HEK293 (cell line): ENCODE results near the gene EIF4E3.

Experiments used
- CTCF ChIA-PET: fragments of 350-600 bp; formaldehyde crosslinking; extraction: SDS; loops from one replicate; lab custom pipeline; 2021; ENCODE audit warnings: antibody characterized with exemption; lab: Yijun Ruan, JAX
- POLR2A ChIA-PET: fragments of 300-600 bp; formaldehyde crosslinking; extraction: SDS; loops from one replicate; lab custom pipeline; 2020; ENCODE audit warnings: antibody characterized with exemption, inconsistent platforms; lab: Yijun Ruan, JAX
- H3K27ac ChIP-seq: fragments of 200-500 bp; sonication (Bioruptor generic); 2 replicates; pipeline ENCODE4 v1.5.1; 2014; ENCODE audit warnings: low read depth, low read length, control low read depth, inconsistent platforms; ENCODE audit errors: extremely low read depth
- H3K36me3 ChIP-seq, 2 experiments: fragments of 200-500 bp in 1 of 2; sonication (Bioruptor generic) in 1 of 2; 1 replicate in 1 of 2; 2 replicates in 1 of 2; pipeline ENCODE4 v1.5.1; 2014 to 2017; ENCODE audit warnings: inconsistent platforms in 2 of 2, low read length in 2 of 2; ENCODE audit not compliant: control insufficient read depth in 2 of 2, insufficient read depth in 1 of 2
- H3K4me1 ChIP-seq: fragments of 200-500 bp; sonication (Bioruptor generic); 2 replicates; pipeline ENCODE4 v1.5.1; 2014; ENCODE audit warnings: mild to moderate bottlenecking, low read length, inconsistent platforms; ENCODE audit not compliant: control insufficient read depth, insufficient read depth
- H3K4me3 ChIP-seq: 2 replicates; pipeline ENCODE4 v1.5.1; 2011; ENCODE audit warnings: low read depth, mild to moderate bottlenecking, control low read depth, low read length, moderate library complexity
- H3K9me3 ChIP-seq: fragments of 200-500 bp; sonication (Bioruptor generic); 2 replicates; pipeline ENCODE4 v1.5.1; 2014; ENCODE audit warnings: low read depth, low read length, inconsistent platforms; ENCODE audit not compliant: control insufficient read depth, insufficient read depth
- KLF7 ChIP-seq: fragments of 450-650 bp; formaldehyde crosslinking; IDR thresholded peaks from 2 replicates; pipeline ENCODE4 v1.5.1; 2016; ENCODE audit warnings: missing biosample characterization, missing genetic modification characterization, borderline replicate concordance
- MYNN ChIP-seq: fragments of 450-650 bp; formaldehyde crosslinking; IDR thresholded peaks from 2 replicates; pipeline ENCODE4 v1.5.1; 2016; ENCODE audit warnings: missing biosample characterization, missing genetic modification characterization, borderline replicate concordance
- PBX3 ChIP-seq: sonication (generic); formaldehyde crosslinking; IDR thresholded peaks from 2 replicates; pipeline ENCODE4 v1.8.1; 2022; ENCODE audit warnings: mild to moderate bottlenecking, moderate library complexity, missing genetic modification reagents
- PRDM10 ChIP-seq: fragments of 450-650 bp; formaldehyde crosslinking; IDR thresholded peaks from 2 replicates; pipeline ENCODE4 v1.5.1; 2016; ENCODE audit warnings: missing biosample characterization, missing genetic modification characterization
- SCRT1 ChIP-seq: fragments of 450-650 bp; formaldehyde crosslinking; IDR thresholded peaks from 2 replicates; pipeline ENCODE4 v1.5.1; 2016; ENCODE audit warnings: missing biosample characterization, missing genetic modification characterization, borderline replicate concordance
- SCRT2 ChIP-seq: fragments of 450-650 bp; formaldehyde crosslinking; IDR thresholded peaks from 2 replicates; pipeline ENCODE4 v1.5.1; 2016; ENCODE audit warnings: missing biosample characterization, missing genetic modification characterization
- SP2 ChIP-seq: fragments of 450-650 bp; formaldehyde crosslinking; IDR thresholded peaks from 2 replicates; pipeline ENCODE4 v1.5.1; 2016; ENCODE audit warnings: missing biosample characterization, missing genetic modification characterization
- SP3 ChIP-seq: fragments of 450-650 bp; formaldehyde crosslinking; IDR thresholded peaks from 2 replicates; pipeline ENCODE4 v1.5.1; 2016; ENCODE audit warnings: missing biosample characterization, missing genetic modification characterization
- SP7 ChIP-seq: fragments of 450-650 bp; formaldehyde crosslinking; IDR thresholded peaks from 2 replicates; pipeline ENCODE4 v1.5.1; 2016; ENCODE audit warnings: missing biosample characterization, missing genetic modification characterization
- ZBTB1 ChIP-seq: fragments of 450-650 bp; formaldehyde crosslinking; IDR thresholded peaks from 2 replicates; pipeline ENCODE4 v1.5.1; 2016; ENCODE audit warnings: missing biosample characterization, missing genetic modification characterization
- ZBTB8A ChIP-seq: fragments of 450-650 bp; formaldehyde crosslinking; IDR thresholded peaks from 2 replicates; pipeline ENCODE4 v1.5.1; 2016; ENCODE audit warnings: missing biosample characterization, missing genetic modification characterization
- ZNF112 ChIP-seq: fragments of 450-650 bp; formaldehyde crosslinking; IDR thresholded peaks from 2 replicates; pipeline ENCODE4 v1.5.0; 2017; ENCODE audit warnings: missing biosample characterization, missing genetic modification characterization
- ZNF292 ChIP-seq: fragments of 450-650 bp; formaldehyde crosslinking; IDR thresholded peaks from 2 replicates; pipeline ENCODE4 v1.5.1; 2016; ENCODE audit warnings: low read depth, missing biosample characterization, missing genetic modification characterization, borderline replicate concordance
- ZNF350 ChIP-seq: fragments of 450-650 bp; formaldehyde crosslinking; IDR thresholded peaks from 2 replicates; pipeline ENCODE4 v1.5.0; 2017; ENCODE audit warnings: missing biosample characterization, mild to moderate bottlenecking, missing genetic modification characterization
- ZNF426 ChIP-seq: fragments of 450-650 bp; formaldehyde crosslinking; IDR thresholded peaks from 2 replicates; pipeline ENCODE4 v1.5.1; 2017; ENCODE audit warnings: missing biosample characterization, missing genetic modification characterization, mild to moderate bottlenecking, inconsistent platforms, moderate library complexity
- ZNF560 ChIP-seq: fragments of 450-650 bp; formaldehyde crosslinking; IDR thresholded peaks from 2 replicates; pipeline ENCODE4 v1.5.1; 2017; ENCODE audit warnings: missing biosample characterization, missing genetic modification characterization, borderline replicate concordance
- ZNF585B ChIP-seq: fragments of 450-650 bp; formaldehyde crosslinking; IDR thresholded peaks from 2 replicates; pipeline ENCODE4 v1.5.1; 2016; ENCODE audit warnings: missing biosample characterization, missing genetic modification characterization
- ZNF610 ChIP-seq: fragments of 450-650 bp; formaldehyde crosslinking; IDR thresholded peaks from 2 replicates; pipeline ENCODE4 v1.5.1; 2016; ENCODE audit warnings: missing biosample characterization, missing genetic modification characterization, borderline replicate concordance
- ZNF626 ChIP-seq: fragments of 450-650 bp; sonication (Bioruptor Pico); formaldehyde crosslinking; IDR thresholded peaks from 2 replicates; pipeline ENCODE4 v1.5.1; 2018; ENCODE audit warnings: missing biosample characterization, missing genetic modification characterization, inconsistent platforms
- ZNF785 ChIP-seq: fragments of 450-650 bp; formaldehyde crosslinking; IDR thresholded peaks from 2 replicates; pipeline ENCODE4 v1.5.1; 2016; ENCODE audit warnings: missing biosample characterization, missing genetic modification characterization
- TF ChIP-seq, protein P1 (sequence below): fragments of 450-650 bp; formaldehyde crosslinking; IDR thresholded peaks from 2 replicates; pipeline ENCODE4 v1.5.1; 2016; ENCODE audit warnings: missing biosample characterization, missing genetic modification characterization
- TF ChIP-seq, protein P2 (sequence below): fragments of 450-650 bp; formaldehyde crosslinking; IDR thresholded peaks from 2 replicates; pipeline ENCODE4 v1.5.1; 2016; ENCODE audit warnings: missing biosample characterization, missing genetic modification characterization

The EIF4E3 gene

DNA sequence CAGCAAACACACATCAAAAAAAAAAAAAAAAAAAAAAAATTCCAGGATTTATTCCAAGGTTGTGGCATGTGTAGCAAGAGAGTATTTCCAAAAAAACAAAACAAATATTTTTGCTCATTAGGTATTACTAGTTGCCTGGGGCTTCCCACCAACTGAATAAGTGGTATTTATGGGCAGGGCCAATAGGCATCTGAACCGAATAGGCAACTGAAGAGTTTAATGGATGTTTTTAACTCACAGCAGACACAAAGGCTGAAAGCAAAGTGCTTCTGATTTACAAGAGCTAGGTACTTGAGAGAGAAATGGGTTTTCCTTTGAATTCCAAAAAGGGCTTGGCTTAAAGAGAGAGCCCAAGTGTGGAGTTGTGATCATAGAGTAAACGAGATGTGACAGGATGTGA, 21.4 kb downstream of the EIF4E3 start:
- Histone ChIP-seq H3K9me3 (no peaks in the 10 kb centered on the region), H3K4me3 (no peak overlapping the region), H3K36me3 (peaks cover 0 to 8% of the 10 kb centered on the region in 2 experiments; a peak in 1 of 3 replicates), H3K27ac (no peak overlapping the region), H3K4me1 (no peaks in the 10 kb centered on the region)
- ChIA-PET POLR2A (no interaction called here), CTCF (interaction anchor here (1.0 kb wide), 1 partner anchor 23 kb away, joined by 3 read pairs; no protein-coding TSS in a partner anchor)
- TF ChIP-seq ZBTB8A = no peak
- no peak for TF ChIP-seq SP7 (tag by site-specific recombination)
- no peak for TF ChIP-seq SCRT1
- no peak for TF ChIP-seq ZBTB1 (tag by site-specific recombination)
- no peak for TF ChIP-seq PBX3 (CRISPR knock-in tag)
- TF ChIP-seq, protein P1, sequence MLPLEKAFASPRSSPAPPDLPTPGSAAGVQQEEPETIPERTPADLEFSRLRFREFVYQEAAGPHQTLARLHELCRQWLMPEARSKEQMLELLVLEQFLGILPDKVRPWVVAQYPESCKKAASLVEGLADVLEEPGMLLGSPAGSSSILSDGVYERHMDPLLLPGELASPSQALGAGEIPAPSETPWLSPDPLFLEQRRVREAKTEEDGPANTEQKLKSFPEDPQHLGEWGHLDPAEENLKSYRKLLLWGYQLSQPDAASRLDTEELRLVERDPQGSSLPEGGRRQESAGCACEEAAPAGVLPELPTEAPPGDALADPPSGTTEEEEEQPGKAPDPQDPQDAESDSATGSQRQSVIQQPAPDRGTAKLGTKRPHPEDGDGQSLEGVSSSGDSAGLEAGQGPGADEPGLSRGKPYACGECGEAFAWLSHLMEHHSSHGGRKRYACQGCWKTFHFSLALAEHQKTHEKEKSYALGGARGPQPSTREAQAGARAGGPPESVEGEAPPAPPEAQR (tag by site-specific recombination) = no peak
- TF ChIP-seq SP3 = no peak
- no peak for TF ChIP-seq ZNF350 (tag by site-specific recombination)

DNA sequence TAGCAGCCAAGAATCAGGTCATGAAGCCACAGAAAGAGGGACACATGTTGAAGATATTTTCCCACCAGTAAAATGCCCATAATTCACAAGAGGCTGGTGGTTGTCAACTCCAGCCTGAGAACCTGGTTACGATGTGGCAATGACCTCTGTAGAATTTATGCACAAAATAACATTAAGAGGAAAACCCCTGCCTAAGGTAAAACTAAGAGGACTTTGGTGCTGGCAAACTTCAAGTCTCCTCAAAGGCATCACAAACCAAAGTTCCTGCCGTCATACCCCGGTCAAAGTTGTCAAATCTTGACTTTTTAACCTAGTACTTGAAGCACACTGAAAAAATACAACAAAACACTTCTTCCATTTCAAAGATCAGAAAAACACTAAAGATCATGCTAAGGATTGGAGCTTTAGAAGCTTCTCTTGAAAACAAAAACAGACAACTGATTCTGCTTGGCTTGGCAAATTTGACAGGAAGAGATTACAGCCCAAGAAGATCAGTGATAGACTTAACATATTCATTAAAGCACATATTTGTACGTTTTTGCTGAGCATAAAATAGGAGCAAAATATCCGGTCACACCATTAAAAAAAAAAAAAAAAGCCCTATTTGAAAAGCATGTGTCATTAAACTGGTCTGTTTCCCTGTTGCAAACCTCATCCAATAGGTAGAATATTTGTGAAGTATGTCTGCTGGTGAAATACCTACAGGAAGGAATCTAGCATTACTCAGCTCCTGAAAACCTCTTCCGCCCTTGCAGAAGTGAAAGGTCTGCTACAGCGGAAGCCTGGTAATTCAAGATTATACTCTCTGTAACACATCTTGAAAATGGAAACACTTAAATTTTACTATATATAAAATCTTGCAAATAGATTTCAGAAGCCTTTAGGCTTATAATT, 22.8 kb downstream of the EIF4E3 start:
- Histone ChIP-seq H3K27ac (no peak overlapping the region), H3K4me3 (no peak overlapping the region)
- CTCF ChIA-PET = interaction anchor here (0.6 to 2.6 kb wide), 5 partner anchors 9 to 224 kb away, joined by 3 to 9 read pairs (median 3); no protein-coding TSS in a partner anchor
- TF ChIP-seq ZNF292 (tag by site-specific recombination) = no peak
- no peak for TF ChIP-seq ZNF626
- TF ChIP-seq PRDM10 (tag by site-specific recombination) = no peak
- no peak for TF ChIP-seq SP7 (tag by site-specific recombination)
- TF ChIP-seq ZNF785 (tag by site-specific recombination) = no peak
- TF ChIP-seq, protein P2, sequence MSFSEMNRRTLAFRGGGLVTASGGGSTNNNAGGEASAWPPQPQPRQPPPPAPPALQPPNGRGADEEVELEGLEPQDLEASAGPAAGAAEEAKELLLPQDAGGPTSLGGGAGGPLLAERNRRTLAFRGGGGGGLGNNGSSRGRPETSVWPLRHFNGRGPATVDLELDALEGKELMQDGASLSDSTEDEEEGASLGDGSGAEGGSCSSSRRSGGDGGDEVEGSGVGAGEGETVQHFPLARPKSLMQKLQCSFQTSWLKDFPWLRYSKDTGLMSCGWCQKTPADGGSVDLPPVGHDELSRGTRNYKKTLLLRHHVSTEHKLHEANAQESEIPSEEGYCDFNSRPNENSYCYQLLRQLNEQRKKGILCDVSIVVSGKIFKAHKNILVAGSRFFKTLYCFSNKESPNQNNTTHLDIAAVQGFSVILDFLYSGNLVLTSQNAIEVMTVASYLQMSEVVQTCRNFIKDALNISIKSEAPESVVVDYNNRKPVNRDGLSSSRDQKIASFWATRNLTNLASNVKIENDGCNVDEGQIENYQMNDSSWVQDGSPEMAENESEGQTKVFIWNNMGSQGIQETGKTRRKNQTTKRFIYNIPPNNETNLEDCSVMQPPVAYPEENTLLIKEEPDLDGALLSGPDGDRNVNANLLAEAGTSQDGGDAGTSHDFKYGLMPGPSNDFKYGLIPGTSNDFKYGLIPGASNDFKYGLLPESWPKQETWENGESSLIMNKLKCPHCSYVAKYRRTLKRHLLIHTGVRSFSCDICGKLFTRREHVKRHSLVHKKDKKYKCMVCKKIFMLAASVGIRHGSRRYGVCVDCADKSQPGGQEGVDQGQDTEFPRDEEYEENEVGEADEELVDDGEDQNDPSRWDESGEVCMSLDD = no peak
- TF ChIP-seq MYNN (tag by site-specific recombination) = no peak
- TF ChIP-seq ZNF112 (tag by site-specific recombination) = no peak
- TF ChIP-seq, protein P1 (tag by site-specific recombination) = no peak
- no peak for TF ChIP-seq ZNF585B
- TF ChIP-seq SCRT2 = no peak
- TF ChIP-seq ZNF610 (tag by site-specific recombination) = no peak
- no peak for TF ChIP-seq SP2
- TF ChIP-seq ZNF426 (tag by site-specific recombination) = no peak
- no peak for TF ChIP-seq ZNF560 (tag by site-specific recombination)
- TF ChIP-seq KLF7 (tag by site-specific recombination) = no peak
- TF ChIP-seq, all 188 proteins: peak for 0
- Histone ChIP-seq H3K36me3 (peaks cover 0 to 10% of the 10 kb centered on the region in 2 experiments; a peak in 1 of 3 replicates), H3K4me1 (no peaks in the 10 kb centered on the region), H3K9me3 (no peaks in the 10 kb centered on the region)
- POLR2A ChIA-PET = no interaction called here
